Measurements from ENCODE around the gene RGS6. TPM values are rescaled to one million over a fixed set of nuclear protein-coding genes. Genes with fewer than 3 reads are reported as not detected.

RGS6 gene
- total RNA-seq, 1 donor from 2014 or later, result 0.34 TPM

- H3K27me3 ChIP-seq (ENCODE audit: insufficient read depth, low read length), result no peaks in the 10 kb centered on the region
- no peaks in the 10 kb centered on the region for H3K36me3 ChIP-seq (ENCODE audit: insufficient read depth, low read length)
- Mint-ChIP-seq H3K4me1 (ENCODE audit: low read depth, unreplicated experiment) (peaks cover 10% of the 10 kb centered on the region), H3K27me3 (ENCODE audit: low read depth, unreplicated experiment) (no peaks in the 10 kb centered on the region), H3K27ac (ENCODE audit: unreplicated experiment) (no peak overlapping the region), H3K36me3 (ENCODE audit: low read depth, unreplicated experiment) (no peaks in the 10 kb centered on the region), H3K4me3 (ENCODE audit: unreplicated experiment) (no peak overlapping the region), H3K9me3 (ENCODE audit: unreplicated experiment) (peaks cover 4% of the 10 kb centered on the region)
- FAIRE-seq, result no peak
- no peaks in the 10 kb centered on the region for H3K4me1 ChIP-seq (ENCODE audit: insufficient read depth, low read length)
- H3K79me2 ChIP-seq (ENCODE audit: insufficient read depth, low read length), result no peaks in the 10 kb centered on the region
- H3K27ac ChIP-seq (ENCODE audit: low read depth, low read length), result no peak overlapping the region
- H3K9me3 ChIP-seq (ENCODE audit: insufficient read depth, low read depth, low read length), result no peaks in the 10 kb centered on the region
- DNase-seq (ENCODE audit: low read depth), result no peak
- H3K9ac ChIP-seq (ENCODE audit: low read length), result no peak overlapping the region
- H4K20me1 ChIP-seq (ENCODE audit: insufficient read depth, low read length), result no peaks in the 10 kb centered on the region
- H3K4me2 ChIP-seq (ENCODE audit: low read length), result no peak overlapping the region
- no peak overlapping the region for H2AFZ ChIP-seq (ENCODE audit: low read depth, low read length)
- H3K4me3 ChIP-seq (ENCODE audit: insufficient read depth, low read depth, low read length), result no peak overlapping the region
- no peak for TF ChIP-seq EZH2 (IDR thresholded peaks at IDR 0.05; ENCODE audit: insufficient read depth, low read length)
- no peak for TF ChIP-seq CTCF (IDR thresholded peaks at IDR 0.05; ENCODE audit: insufficient read depth, low read depth, low read length)
These were observed 451.6 kb downstream of the RGS6 start for GRCh38 chr14:72383865-72384264.

GRCh38 chr14:72387726-72388125, 455.5 kb downstream of the RGS6 start:
- Histone ChIP-seq H2AFZ (ENCODE audit: low read depth, low read length) (no peak overlapping the region), H3K9ac (ENCODE audit: low read length) (no peak overlapping the region), H3K4me2 (ENCODE audit: low read length) (no peak overlapping the region), H3K4me3 (ENCODE audit: insufficient read depth, low read depth, low read length) (no peak overlapping the region), H3K4me1 (ENCODE audit: insufficient read depth, low read length) (no peaks in the 10 kb centered on the region), H3K9me3 (ENCODE audit: insufficient read depth, low read depth, low read length) (no peaks in the 10 kb centered on the region), H4K20me1 (ENCODE audit: insufficient read depth, low read length) (no peaks in the 10 kb centered on the region), H3K36me3 (ENCODE audit: insufficient read depth, low read length) (no peaks in the 10 kb centered on the region), H3K27ac (ENCODE audit: low read depth, low read length) (no peak overlapping the region), H3K27me3 (ENCODE audit: insufficient read depth, low read length) (no peaks in the 10 kb centered on the region), H3K79me2 (ENCODE audit: insufficient read depth, low read length) (no peaks in the 10 kb centered on the region)
- no peaks in the 10 kb centered on the region for H3K4me1 Mint-ChIP-seq (ENCODE audit: low read depth, unreplicated experiment)
- FAIRE-seq (no peak), DNase-seq (ENCODE audit: low read depth) (no peak)
- no peaks in the 10 kb centered on the region for H3K36me3 Mint-ChIP-seq (ENCODE audit: low read depth, unreplicated experiment)
- no peak overlapping the region for H3K27ac Mint-ChIP-seq (ENCODE audit: unreplicated experiment)
- H3K9me3 Mint-ChIP-seq (ENCODE audit: unreplicated experiment), result no peaks in the 10 kb centered on the region
- no peak for TF ChIP-seq EZH2 (IDR thresholded peaks at IDR 0.05; ENCODE audit: insufficient read depth, low read length)
- TF ChIP-seq CTCF (IDR thresholded peaks at IDR 0.05; ENCODE audit: insufficient read depth, low read depth, low read length), result no peak
- peaks cover 5% of the 10 kb centered on the region for H3K27me3 Mint-ChIP-seq (ENCODE audit: low read depth, unreplicated experiment)
- no peak overlapping the region for H3K4me3 Mint-ChIP-seq (ENCODE audit: unreplicated experiment)

- Histone ChIP-seq H3K4me1 (ENCODE audit: insufficient read depth, low read length) (no peaks in the 10 kb centered on the region), H3K79me2 (ENCODE audit: insufficient read depth, low read length) (no peaks in the 10 kb centered on the region), H4K20me1 (ENCODE audit: insufficient read depth, low read length) (no peaks in the 10 kb centered on the region), H3K27ac (ENCODE audit: low read depth, low read length) (no peak overlapping the region), H3K4me3 (ENCODE audit: insufficient read depth, low read depth, low read length) (no peak overlapping the region), H3K4me2 (ENCODE audit: low read length) (no peak overlapping the region), H3K27me3 (ENCODE audit: insufficient read depth, low read length) (no peaks in the 10 kb centered on the region), H3K9ac (ENCODE audit: low read length) (no peak overlapping the region), H3K9me3 (ENCODE audit: insufficient read depth, low read depth, low read length) (no peaks in the 10 kb centered on the region), H3K36me3 (ENCODE audit: insufficient read depth, low read length) (no peaks in the 10 kb centered on the region), H2AFZ (ENCODE audit: low read depth, low read length) (no peak overlapping the region)
- H3K27me3 Mint-ChIP-seq (ENCODE audit: low read depth, unreplicated experiment), result peaks cover 9% of the 10 kb centered on the region
- no peak for TF ChIP-seq CTCF (IDR thresholded peaks at IDR 0.05; ENCODE audit: insufficient read depth, low read depth, low read length)
- TF ChIP-seq EZH2 (IDR thresholded peaks at IDR 0.05; ENCODE audit: insufficient read depth, low read length), result no peak
- no peak overlapping the region for H3K27ac Mint-ChIP-seq (ENCODE audit: unreplicated experiment)
- H3K4me3 Mint-ChIP-seq (ENCODE audit: unreplicated experiment), result no peak overlapping the region
- peaks cover 8% of the 10 kb centered on the region for H3K9me3 Mint-ChIP-seq (ENCODE audit: unreplicated experiment)
- FAIRE-seq (no peak), DNase-seq (ENCODE audit: low read depth) (no peak)
- H3K4me1 Mint-ChIP-seq (ENCODE audit: low read depth, unreplicated experiment), result no peaks in the 10 kb centered on the region
- H3K36me3 Mint-ChIP-seq (ENCODE audit: low read depth, unreplicated experiment), result no peaks in the 10 kb centered on the region
These were observed 457.0 kb downstream of the RGS6 start for GRCh38 chr14:72389200-72389599.

Measured in astrocyte (in vitro differentiated cells and primary cell).